Activated T-cell treated with anti-CD3 and anti-CD28 coated beads, Interleukin-2, amount 50 U/mL, for 24 hours (primary cell): ENCODE data around the gene PCSK1.

Experiments used
- DNase-seq: peaks from one replicate; pipeline ENCODE4 v3.0.0-alpha.2; 2020
- H3K27ac Mint-ChIP-seq: 2 replicates; pipeline ENCODE4 v1.8.0; 2020; ENCODE audit warnings: mild to moderate bottlenecking, mixed read lengths
- H3K27me3 Mint-ChIP-seq: 2 replicates; pipeline ENCODE4 v1.8.0; 2020; ENCODE audit warnings: mixed read lengths
- H3K36me3 Mint-ChIP-seq: 2 replicates; pipeline ENCODE4 v1.8.0; 2020; ENCODE audit warnings: low read depth, mixed read lengths
- H3K4me1 Mint-ChIP-seq: 2 replicates; pipeline ENCODE4 v1.8.0; 2020; ENCODE audit warnings: low read depth, mixed read lengths
- H3K4me3 Mint-ChIP-seq: 2 replicates; pipeline ENCODE4 v1.8.0; 2020; ENCODE audit warnings: mild to moderate bottlenecking, moderate library complexity, mixed read lengths
- H3K9me3 Mint-ChIP-seq: 2 replicates; pipeline ENCODE4 v1.8.0; 2020; ENCODE audit warnings: mixed read lengths

PCSK1 gene

DNA sequence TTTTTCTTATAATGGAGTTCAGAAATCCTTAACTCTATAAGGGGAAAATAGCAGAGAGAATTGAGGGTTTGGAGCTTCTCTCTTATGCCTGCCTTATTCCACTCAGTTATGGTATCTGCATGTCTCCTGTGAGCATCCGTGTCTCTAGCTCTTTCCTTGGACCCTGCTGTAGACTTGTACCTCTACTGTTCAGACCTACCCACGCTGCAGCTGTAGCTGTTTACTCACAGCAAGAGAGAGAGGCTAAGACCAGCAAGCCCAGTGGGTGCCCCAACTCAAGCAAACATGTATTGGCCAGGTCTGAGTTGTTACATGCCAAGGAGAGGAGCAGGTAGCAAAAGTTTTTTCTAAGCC, 7.1 kb upstream of the PCSK1 start:
- Mint-ChIP-seq H3K4me3 (no peak overlapping the region), H3K27ac (no peak overlapping the region), H3K4me1 (peaks cover 7% of the 10 kb centered on the region), H3K9me3 (no peaks in the 10 kb centered on the region), H3K36me3 (no peaks in the 10 kb centered on the region), H3K27me3 (peaks cover 63% of the 10 kb centered on the region)
- no peak for DNase-seq

DNA sequence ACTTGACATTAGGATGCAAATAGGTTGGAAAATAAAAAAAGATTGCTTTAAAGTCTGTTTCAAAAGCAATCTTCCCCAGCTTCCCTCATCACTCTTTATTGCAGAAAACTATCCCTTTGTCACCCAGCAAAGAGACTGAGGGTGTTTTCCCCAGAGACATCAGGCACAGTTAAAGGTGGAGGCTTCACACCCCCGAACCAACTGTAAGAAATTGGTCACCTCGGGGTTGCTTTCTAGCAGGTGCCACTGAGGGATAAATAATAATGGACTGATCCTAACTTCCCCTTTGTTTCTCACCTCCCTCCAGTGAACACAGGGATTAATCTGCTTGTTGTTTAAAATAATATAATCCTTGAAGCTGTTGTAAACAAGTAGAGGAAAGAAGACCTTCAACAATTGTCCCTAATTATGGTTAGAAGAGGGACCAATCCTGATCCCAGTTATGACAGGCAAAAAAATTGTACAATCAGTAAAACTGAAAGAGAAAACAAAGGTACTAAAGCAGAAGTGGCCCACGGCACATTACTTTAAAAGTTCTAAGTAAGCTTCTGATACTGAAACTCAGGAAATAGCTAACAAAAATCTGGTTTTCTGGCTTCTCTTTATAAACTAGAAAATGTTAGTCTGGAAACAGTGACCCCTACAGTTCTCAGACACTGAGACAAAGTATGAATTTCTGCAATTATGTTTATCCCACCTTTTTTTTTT, 6.6 kb upstream of the PCSK1 start:
- H3K27ac Mint-ChIP-seq = no peak overlapping the region
- no peak overlapping the region for H3K4me3 Mint-ChIP-seq
- no peaks in the 10 kb centered on the region for H3K36me3 Mint-ChIP-seq

GRCh38 chr5:96434201-96434645, 1.2 kb upstream of the PCSK1 start:
- Mint-ChIP-seq H3K4me3 (no peak overlapping the region), H3K36me3 (no peaks in the 10 kb centered on the region), H3K27ac (no peak overlapping the region), H3K4me1 (peaks cover 23% of the 10 kb centered on the region), H3K27me3 (peaks cover 77% of the 10 kb centered on the region), H3K9me3 (no peaks in the 10 kb centered on the region)
- DNase-seq = peak; percentile 49

More for the DNA sequence above, 6.6 kb upstream of the PCSK1 start:
- Mint-ChIP-seq H3K4me1 (peaks cover 7% of the 10 kb centered on the region), H3K9me3 (no peaks in the 10 kb centered on the region), H3K27me3 (peaks cover 66% of the 10 kb centered on the region)
- no peak for DNase-seq

DNA sequence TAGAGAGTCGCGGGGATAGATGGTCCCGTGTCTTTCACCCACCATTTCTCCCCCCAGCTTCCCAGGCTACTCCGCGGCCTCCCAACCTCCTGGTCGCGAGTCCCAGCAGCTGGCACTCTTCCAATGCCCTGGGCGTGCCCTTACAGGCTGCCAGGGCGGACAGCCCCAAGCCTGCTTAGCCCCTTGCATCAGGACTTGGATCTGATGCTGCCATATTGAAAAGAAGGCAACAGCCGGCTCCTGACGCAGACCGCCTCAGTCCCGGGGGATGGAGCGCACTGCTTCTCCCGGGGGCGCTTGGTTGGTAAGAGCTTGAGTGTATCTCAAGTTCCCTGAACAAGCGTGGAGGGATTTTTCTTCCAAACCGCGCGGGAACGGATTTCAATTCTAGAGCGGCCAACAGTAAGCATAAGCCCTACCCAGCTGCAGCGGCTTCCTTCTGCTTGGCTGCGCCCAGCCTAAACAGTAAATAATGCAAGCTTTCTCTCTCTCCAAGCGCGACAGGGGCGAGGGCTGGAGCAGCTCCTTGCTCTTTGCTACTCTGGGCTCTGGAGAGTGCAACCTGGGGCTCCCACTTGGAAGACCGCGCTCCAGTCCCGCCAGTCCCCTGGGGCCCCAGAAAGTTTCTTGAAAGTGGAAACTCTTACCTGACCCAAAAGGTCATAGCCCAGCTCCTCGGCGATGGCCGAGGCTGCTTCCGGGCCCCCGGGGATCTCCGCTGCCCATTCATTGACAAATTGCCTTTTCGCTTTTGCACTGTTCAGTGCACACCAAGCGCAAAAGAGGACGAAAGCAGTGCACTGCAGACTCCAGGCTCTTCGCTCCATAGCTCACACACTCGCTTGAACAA, 607 bp downstream of the PCSK1 start:
- Mint-ChIP-seq H3K36me3 (no peaks in the 10 kb centered on the region), H3K9me3 (no peaks in the 10 kb centered on the region)
- no peak for DNase-seq

DNA sequence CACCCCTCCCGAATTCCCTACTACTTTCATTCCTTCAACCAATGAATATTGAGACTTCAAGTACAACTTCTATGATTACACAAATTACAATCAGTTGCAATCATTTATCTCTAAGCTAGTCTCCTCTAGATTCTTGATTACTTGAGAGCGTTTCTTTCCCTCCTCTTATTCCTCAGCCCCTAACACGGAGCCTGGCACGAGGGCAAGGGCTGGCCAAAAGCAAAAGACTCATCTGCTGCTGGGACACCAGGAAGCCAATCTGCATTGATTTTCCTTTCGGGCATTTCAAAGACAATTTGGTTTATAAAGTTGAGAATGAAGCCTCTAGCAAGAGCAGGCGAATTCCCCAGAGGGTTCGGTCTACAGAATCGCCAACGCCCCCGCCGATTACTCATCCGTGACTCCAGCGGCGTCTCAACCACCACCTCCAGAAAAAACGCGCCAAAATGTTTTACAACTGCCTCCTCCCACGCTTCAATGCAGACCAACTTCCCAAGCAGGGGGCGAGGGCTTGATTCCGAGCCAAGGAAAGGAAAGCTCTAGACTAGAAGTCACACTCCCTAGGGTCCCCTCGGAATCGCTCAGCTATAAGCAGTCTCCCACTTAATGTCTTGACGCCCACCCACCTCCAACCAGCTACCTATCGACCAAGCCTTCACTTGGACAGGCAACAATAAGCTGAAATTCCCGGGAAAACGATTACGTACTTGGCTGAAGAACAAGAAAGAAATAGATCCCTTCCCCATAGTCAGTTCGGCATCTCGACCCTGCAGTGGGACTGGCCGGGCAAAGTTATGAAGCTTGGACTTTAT, 1.5 kb downstream of the PCSK1 start:
- Mint-ChIP-seq H3K4me3 (no peak overlapping the region), H3K27ac (no peak overlapping the region), H3K27me3 (peaks cover 67% of the 10 kb centered on the region), H3K36me3 (no peaks in the 10 kb centered on the region), H3K9me3 (no peaks in the 10 kb centered on the region), H3K4me1 (peaks cover 23% of the 10 kb centered on the region)
- DNase-seq = peak; percentile 32

More for the DNA sequence above, 607 bp downstream of the PCSK1 start:
- Mint-ChIP-seq H3K27me3 (peaks cover 70% of the 10 kb centered on the region), H3K27ac (no peak overlapping the region), H3K4me1 (peaks cover 23% of the 10 kb centered on the region), H3K4me3 (no peak overlapping the region)

GRCh38 chr5:96427824-96428223, 5.2 kb downstream of the PCSK1 start:
- H3K9me3 Mint-ChIP-seq = no peaks in the 10 kb centered on the region
- H3K27ac Mint-ChIP-seq = no peak overlapping the region
- no peak overlapping the region for H3K4me3 Mint-ChIP-seq
- peaks cover 61% of the 10 kb centered on the region for H3K27me3 Mint-ChIP-seq
- DNase-seq = no peak
- H3K4me1 Mint-ChIP-seq = peaks cover 15% of the 10 kb centered on the region
- H3K36me3 Mint-ChIP-seq = no peaks in the 10 kb centered on the region

DNA sequence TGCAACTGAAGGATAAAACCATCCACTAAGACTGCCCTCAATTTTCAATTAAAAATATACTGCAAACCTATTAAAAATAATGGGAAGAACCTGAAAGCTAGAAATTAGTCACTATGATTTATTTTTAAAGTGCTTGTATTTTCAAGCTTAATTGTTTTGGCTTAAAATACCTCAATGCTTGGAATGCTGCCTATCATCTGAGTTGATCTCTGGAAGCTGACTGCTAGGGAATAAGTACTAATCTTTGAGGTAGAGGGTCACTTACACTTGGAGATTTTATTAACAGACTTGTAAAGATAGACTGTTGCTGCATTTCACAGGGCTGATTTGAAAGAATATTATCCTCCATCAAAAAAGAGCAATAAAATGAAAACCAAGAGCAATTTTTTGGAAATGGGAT, 6.2 kb downstream of the PCSK1 start:
- H3K9me3 Mint-ChIP-seq = no peaks in the 10 kb centered on the region
- DNase-seq = no peak
- H3K36me3 Mint-ChIP-seq = no peaks in the 10 kb centered on the region
- H3K4me3 Mint-ChIP-seq = no peak overlapping the region
- peaks cover 58% of the 10 kb centered on the region for H3K27me3 Mint-ChIP-seq
- H3K27ac Mint-ChIP-seq = no peak overlapping the region
- H3K4me1 Mint-ChIP-seq = peaks cover 7% of the 10 kb centered on the region

- Mint-ChIP-seq H3K4me3 (no peak overlapping the region), H3K27ac (no peak overlapping the region), H3K36me3 (no peaks in the 10 kb centered on the region), H3K4me1 (no peaks in the 10 kb centered on the region), H3K9me3 (no peaks in the 10 kb centered on the region), H3K27me3 (peaks cover 58% of the 10 kb centered on the region)
- DNase-seq = no peak
These were observed 7.6 kb downstream of the PCSK1 start for GRCh38 chr5:96425443-96425842.

- no peak for DNase-seq
- Mint-ChIP-seq H3K9me3 (no peaks in the 10 kb centered on the region), H3K27me3 (peaks cover 18% of the 10 kb centered on the region), H3K27ac (no peak overlapping the region), H3K36me3 (no peaks in the 10 kb centered on the region), H3K4me3 (no peak overlapping the region), H3K4me1 (peaks cover 7% of the 10 kb centered on the region)
These were observed 17.2 kb downstream of the PCSK1 start for GRCh38 chr5:96415897-96416296.

GRCh38 chr5:96412868-96413449, 20.1 kb downstream of the PCSK1 start:
- H3K27me3 Mint-ChIP-seq = peaks cover 11% of the 10 kb centered on the region
- H3K4me1 Mint-ChIP-seq = peaks cover 7% of the 10 kb centered on the region
- no peaks in the 10 kb centered on the region for H3K36me3 Mint-ChIP-seq
- H3K9me3 Mint-ChIP-seq = no peaks in the 10 kb centered on the region
- no peak overlapping the region for H3K27ac Mint-ChIP-seq
- DNase-seq = no peak
- no peak overlapping the region for H3K4me3 Mint-ChIP-seq

DNA sequence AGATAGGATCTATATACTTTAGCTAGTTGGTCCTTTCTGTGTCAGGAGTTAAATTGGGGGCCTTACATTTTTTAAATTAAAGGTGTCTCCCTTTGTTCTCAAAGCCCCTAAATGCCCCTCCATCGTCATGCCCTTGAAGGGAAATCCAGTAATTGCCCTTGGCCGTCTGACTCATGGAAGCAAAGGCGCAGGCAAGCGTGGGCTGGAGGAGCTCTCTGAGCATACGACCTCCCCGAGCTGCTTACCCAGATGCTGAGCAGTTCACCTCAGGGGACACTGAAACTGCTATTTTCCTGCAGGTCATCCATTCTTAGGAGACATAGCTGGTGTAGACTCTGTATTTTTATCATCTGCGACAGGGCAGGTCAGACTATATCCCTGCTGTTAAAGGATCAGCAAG, 23.0 kb downstream of the PCSK1 start:
- no peaks in the 10 kb centered on the region for H3K36me3 Mint-ChIP-seq
- H3K27ac Mint-ChIP-seq = no peak overlapping the region
- H3K9me3 Mint-ChIP-seq = no peaks in the 10 kb centered on the region
- no peak overlapping the region for H3K4me3 Mint-ChIP-seq
- DNase-seq = no peak
- peaks cover 7% of the 10 kb centered on the region for H3K27me3 Mint-ChIP-seq
- H3K4me1 Mint-ChIP-seq = no peaks in the 10 kb centered on the region

GRCh38 chr5:96408841-96409538, 24.1 kb downstream of the PCSK1 start:
- Mint-ChIP-seq H3K27ac (no peak overlapping the region), H3K9me3 (no peaks in the 10 kb centered on the region), H3K4me1 (no peaks in the 10 kb centered on the region), H3K4me3 (no peak overlapping the region), H3K36me3 (no peaks in the 10 kb centered on the region), H3K27me3 (peaks cover 7% of the 10 kb centered on the region)
- no peak for DNase-seq

GRCh38 chr5:96408210-96408777, 24.8 kb downstream of the PCSK1 start:
- no peak for DNase-seq
- Mint-ChIP-seq H3K4me1 (no peaks in the 10 kb centered on the region), H3K4me3 (no peak overlapping the region), H3K27ac (no peak overlapping the region), H3K36me3 (no peaks in the 10 kb centered on the region), H3K27me3 (peaks cover 7% of the 10 kb centered on the region), H3K9me3 (no peaks in the 10 kb centered on the region)
